ENCODE data around the gene SERPINA6. TPM values are rescaled to one million over a fixed set of nuclear protein-coding genes. Genes with fewer than 3 reads are reported as not detected.

Gene SERPINA6
- total RNA-seq, 1 experiment from 2014 or later: 0.32 TPM

DNA sequence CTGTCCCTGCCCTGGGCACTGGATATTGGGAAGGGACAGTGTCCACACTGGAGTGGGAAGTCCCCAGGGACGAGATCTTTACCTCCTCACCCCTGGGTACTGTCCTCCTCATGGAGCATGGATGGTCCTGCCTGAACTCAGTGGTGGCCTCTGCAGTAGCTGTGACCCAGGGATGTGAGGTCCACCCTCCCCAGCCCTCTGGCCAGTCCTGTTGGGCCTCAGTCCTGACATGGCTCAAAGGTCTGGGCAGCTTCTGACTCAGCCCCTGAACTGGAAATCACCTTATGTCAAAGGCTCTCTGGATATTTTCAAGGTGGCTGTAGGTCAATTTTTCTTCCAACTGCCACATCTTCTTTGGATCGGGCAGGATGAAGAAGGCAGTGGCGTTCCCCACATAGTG is 40.9 kb upstream of the SERPINA6 start:
- CTCF ChIA-PET: no interaction called here
- H3K4me1 Mint-ChIP-seq (ENCODE audit: low read depth, unreplicated experiment): peaks cover 35% of the 10 kb centered on the region
- Histone ChIP-seq H3K36me3 (ENCODE audit: control insufficient read depth, insufficient read depth, low read length) (no peaks in the 10 kb centered on the region), H3K4me3 (ENCODE audit: low read depth, low read length) (no peak overlapping the region), H3K9me3 (no peaks in the 10 kb centered on the region), H3K27me3 (replicated peaks; ENCODE audit: control insufficient read depth, insufficient read depth, low read length) (no peaks in the 10 kb centered on the region), H3K4me1 (peaks cover 42% of the 10 kb centered on the region)
- H3K36me3 Mint-ChIP-seq (ENCODE audit: insufficient read depth, unreplicated experiment): no peaks in the 10 kb centered on the region
- H3K27ac Mint-ChIP-seq (ENCODE audit: unreplicated experiment): peak overlapping the region; percentile 61
- no peak for DNase-seq
- TF ChIP-seq, protein P1, sequence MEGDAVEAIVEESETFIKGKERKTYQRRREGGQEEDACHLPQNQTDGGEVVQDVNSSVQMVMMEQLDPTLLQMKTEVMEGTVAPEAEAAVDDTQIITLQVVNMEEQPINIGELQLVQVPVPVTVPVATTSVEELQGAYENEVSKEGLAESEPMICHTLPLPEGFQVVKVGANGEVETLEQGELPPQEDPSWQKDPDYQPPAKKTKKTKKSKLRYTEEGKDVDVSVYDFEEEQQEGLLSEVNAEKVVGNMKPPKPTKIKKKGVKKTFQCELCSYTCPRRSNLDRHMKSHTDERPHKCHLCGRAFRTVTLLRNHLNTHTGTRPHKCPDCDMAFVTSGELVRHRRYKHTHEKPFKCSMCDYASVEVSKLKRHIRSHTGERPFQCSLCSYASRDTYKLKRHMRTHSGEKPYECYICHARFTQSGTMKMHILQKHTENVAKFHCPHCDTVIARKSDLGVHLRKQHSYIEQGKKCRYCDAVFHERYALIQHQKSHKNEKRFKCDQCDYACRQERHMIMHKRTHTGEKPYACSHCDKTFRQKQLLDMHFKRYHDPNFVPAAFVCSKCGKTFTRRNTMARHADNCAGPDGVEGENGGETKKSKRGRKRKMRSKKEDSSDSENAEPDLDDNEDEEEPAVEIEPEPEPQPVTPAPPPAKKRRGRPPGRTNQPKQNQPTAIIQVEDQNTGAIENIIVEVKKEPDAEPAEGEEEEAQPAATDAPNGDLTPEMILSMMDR (IDR thresholded peaks at IDR 0.05; ENCODE audit: insufficient read depth in 1 of 2, low read depth in 1 of 2, low read length in 1 of 2, severe bottlenecking in 1 of 2, unreplicated experiment in 1 of 2): no peak
- H3K9me3 Mint-ChIP-seq (ENCODE audit: unreplicated experiment): peaks cover 13% of the 10 kb centered on the region
- H3K4me3 Mint-ChIP-seq (ENCODE audit: unreplicated experiment): no peak overlapping the region
- no TSS peak for BruUV-seq (replicated peaks)
- intact Hi-C loops (cut with micrococcal nuclease; ENCODE audit: unreplicated experiment): no loop called here
- no peaks in the 10 kb centered on the region for H3K27me3 Mint-ChIP-seq (ENCODE audit: insufficient read depth, unreplicated experiment)
- POLR2A ChIA-PET: no interaction called here

DNA sequence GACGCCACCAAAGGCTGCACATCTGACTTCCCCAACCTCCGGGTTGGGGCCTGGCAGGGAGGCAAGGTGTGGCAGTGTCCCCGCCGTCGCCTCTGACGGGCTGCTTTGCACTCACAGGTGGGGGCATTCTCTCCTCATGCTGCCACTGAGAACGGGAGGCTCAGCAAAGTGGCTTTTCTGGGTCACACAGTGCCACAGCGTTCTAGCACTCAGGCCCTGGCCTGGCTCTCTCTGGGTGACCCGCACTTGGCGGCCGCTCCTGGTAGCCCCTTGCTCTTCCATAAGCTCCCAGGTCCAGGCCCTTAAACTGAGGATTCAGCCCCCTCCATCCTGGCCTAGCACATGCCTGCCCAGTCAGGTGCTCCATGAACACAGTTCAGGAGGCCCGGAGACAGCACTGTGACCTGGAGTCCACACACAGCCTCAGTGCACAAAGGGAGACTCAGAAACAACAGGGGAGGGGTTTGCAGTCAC is 40.1 kb upstream of the SERPINA6 start:
- Mint-ChIP-seq H3K27ac (ENCODE audit: unreplicated experiment) (peak overlapping the region; percentile 61), H3K4me3 (ENCODE audit: unreplicated experiment) (no peak overlapping the region), H3K4me1 (ENCODE audit: low read depth, unreplicated experiment) (peaks cover 30% of the 10 kb centered on the region), H3K36me3 (ENCODE audit: insufficient read depth, unreplicated experiment) (no peaks in the 10 kb centered on the region), H3K27me3 (ENCODE audit: insufficient read depth, unreplicated experiment) (no peaks in the 10 kb centered on the region), H3K9me3 (ENCODE audit: unreplicated experiment) (peaks cover 13% of the 10 kb centered on the region)
- no TSS peak for BruUV-seq (replicated peaks)
- intact Hi-C loops (cut with micrococcal nuclease; ENCODE audit: unreplicated experiment): no loop called here
- Histone ChIP-seq H3K36me3 (ENCODE audit: control insufficient read depth, insufficient read depth, low read length) (no peaks in the 10 kb centered on the region), H3K4me1 (peaks cover 36% of the 10 kb centered on the region), H3K9me3 (no peaks in the 10 kb centered on the region), H3K27me3 (replicated peaks; ENCODE audit: control insufficient read depth, insufficient read depth, low read length) (no peaks in the 10 kb centered on the region), H3K4me3 (ENCODE audit: low read depth, low read length) (no peak overlapping the region)
- TF ChIP-seq, protein P1 (IDR thresholded peaks at IDR 0.05; ENCODE audit: insufficient read depth in 1 of 2, low read depth in 1 of 2, low read length in 1 of 2, severe bottlenecking in 1 of 2, unreplicated experiment in 1 of 2): no peak
- CTCF ChIA-PET: no interaction called here
- no peak for DNase-seq
- POLR2A ChIA-PET: no interaction called here

DNA sequence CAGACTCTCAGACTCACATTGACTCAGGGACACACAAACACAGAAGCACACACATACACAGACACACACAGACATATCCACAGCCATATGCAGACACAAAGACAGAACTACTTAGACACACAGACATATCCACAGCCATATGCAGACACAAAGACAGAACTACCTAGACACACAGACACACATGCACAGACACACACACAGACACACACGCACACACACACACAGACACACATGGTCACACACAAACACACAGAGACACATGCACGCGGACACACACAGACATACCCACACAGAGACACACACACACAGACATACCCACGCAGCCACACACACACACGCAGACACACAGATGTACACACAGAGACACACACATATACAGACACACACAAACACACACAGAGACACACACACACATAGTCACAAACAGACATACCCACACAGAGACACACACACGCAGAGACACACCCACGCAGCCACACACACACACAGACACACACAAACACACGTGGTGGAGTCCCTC is 39.5 kb upstream of the SERPINA6 start:
- Histone ChIP-seq H3K27me3 (replicated peaks; ENCODE audit: control insufficient read depth, insufficient read depth, low read length) (no peaks in the 10 kb centered on the region), H3K36me3 (ENCODE audit: control insufficient read depth, insufficient read depth, low read length) (no peaks in the 10 kb centered on the region), H3K4me1 (peaks cover 36% of the 10 kb centered on the region), H3K4me3 (ENCODE audit: low read depth, low read length) (no peak overlapping the region), H3K9me3 (no peaks in the 10 kb centered on the region)
- BruUV-seq (replicated peaks): no TSS peak
- intact Hi-C loops (cut with micrococcal nuclease; ENCODE audit: unreplicated experiment): no loop called here
- H3K9me3 Mint-ChIP-seq (ENCODE audit: unreplicated experiment): peaks cover 13% of the 10 kb centered on the region
- TF ChIP-seq, protein P1 (IDR thresholded peaks at IDR 0.05; ENCODE audit: insufficient read depth in 1 of 2, low read depth in 1 of 2, low read length in 1 of 2, severe bottlenecking in 1 of 2, unreplicated experiment in 1 of 2): no peak
- H3K27ac Mint-ChIP-seq (ENCODE audit: unreplicated experiment): peak overlapping the region; percentile 61
- CTCF ChIA-PET: no interaction called here
- DNase-seq: no peak
- H3K36me3 Mint-ChIP-seq (ENCODE audit: insufficient read depth, unreplicated experiment): no peaks in the 10 kb centered on the region
- POLR2A ChIA-PET: no interaction called here
- peaks cover 30% of the 10 kb centered on the region for H3K4me1 Mint-ChIP-seq (ENCODE audit: low read depth, unreplicated experiment)
- no peaks in the 10 kb centered on the region for H3K27me3 Mint-ChIP-seq (ENCODE audit: insufficient read depth, unreplicated experiment)
- no peak overlapping the region for H3K4me3 Mint-ChIP-seq (ENCODE audit: unreplicated experiment)

Measured in Caco-2 (cell line).